A673 (cell line): ENCODE data around the gene CHSY3.

ENCODE experiments used
- CTCF ChIP-seq: fragments of 300-800, 200-600 bp; sonication (generic); conservative IDR thresholded peaks from 2 replicates; pipeline ENCODE4 v1.5.1; 2017; ENCODE audit warnings: low read depth, mild to moderate bottlenecking, antibody characterized with exemption, low read length, moderate library complexity, mixed read lengths
- EZH2 ChIP-seq: fragments of 200-600 bp; sonication (generic); IDR thresholded peaks from 2 replicates; pipeline ENCODE4 v1.6.1; 2017; ENCODE audit warnings: borderline replicate concordance, low read depth, mild to moderate bottlenecking, mixed read lengths, antibody characterized with exemption, low read length; ENCODE audit not compliant: poor library complexity, severe bottlenecking

GRCh38 chr5:130135506-130135905, 231.2 kb downstream of the CHSY3 start:
- no peak for TF ChIP-seq CTCF
- no peak for TF ChIP-seq EZH2
